Measurements from ENCODE around the gene TRHDE.
"Not testable (repeated sequence)": the region's sequence is repeated elsewhere in the genome, so short reads cannot be mapped to it uniquely, and the experiment has no call there.

Gene TRHDE

GRCh38 chr12:72453066-72453465 lies 180.9 kb downstream of the TRHDE start:
- DNase-seq: no peak

GRCh38 chr12:72453550-72453949 lies 181.4 kb downstream of the TRHDE start:
- no peak for DNase-seq

- DNase-seq: no peak
Observed at GRCh38 chr12:72464471-72464870, 192.3 kb downstream of the TRHDE start.

- DNase-seq: no peak
Observed at GRCh38 chr12:72465155-72465554, 193.0 kb downstream of the TRHDE start.

- no peak for DNase-seq
Observed at GRCh38 chr12:72465940-72466630, 193.9 kb downstream of the TRHDE start.

GRCh38 chr12:72467985-72468384 lies 195.8 kb downstream of the TRHDE start:
- no peak for DNase-seq

- no peak for DNase-seq
Observed at GRCh38 chr12:72468505-72468904, 196.3 kb downstream of the TRHDE start.

- no peak for DNase-seq
Observed at GRCh38 chr12:72471806-72472205, 199.6 kb downstream of the TRHDE start.

GRCh38 chr12:72472350-72472749 lies 200.2 kb downstream of the TRHDE start:
- no peak for DNase-seq

- DNase-seq: no peak
Observed at GRCh38 chr12:72476301-72476700, 204.1 kb downstream of the TRHDE start.

- DNase-seq: no peak
Observed at GRCh38 chr12:72485017-72485701, 213.0 kb downstream of the TRHDE start.

- DNase-seq: no peak
Observed at GRCh38 chr12:72491426-72491825, 219.3 kb downstream of the TRHDE start.

GRCh38 chr12:72493407-72493806 lies 221.2 kb downstream of the TRHDE start:
- no peak for DNase-seq

- DNase-seq: no peak
Observed at GRCh38 chr12:72498354-72498753, 226.2 kb downstream of the TRHDE start.

- DNase-seq: no peak
Observed at GRCh38 chr12:72499244-72499643, 227.1 kb downstream of the TRHDE start.

GRCh38 chr12:72502546-72502945 lies 230.4 kb downstream of the TRHDE start:
- no peak for DNase-seq

GRCh38 chr12:72505227-72505626 lies 233.1 kb downstream of the TRHDE start:
- no peak for DNase-seq

GRCh38 chr12:72509891-72510290 lies 237.7 kb downstream of the TRHDE start:
- DNase-seq: no peak

- DNase-seq: no peak
Observed at GRCh38 chr12:72510772-72511171, 238.6 kb downstream of the TRHDE start.

- DNase-seq: no peak
Observed at GRCh38 chr12:72511498-72511897, 239.3 kb downstream of the TRHDE start.

- no peak for DNase-seq
Observed at GRCh38 chr12:72511906-72512305, 239.7 kb downstream of the TRHDE start.

GRCh38 chr12:72520044-72520678 lies 248.0 kb downstream of the TRHDE start:
- not testable (repeated sequence) for DNase-seq

- no peak for DNase-seq
Observed at GRCh38 chr12:72521326-72521725, 249.2 kb downstream of the TRHDE start.

GRCh38 chr12:72522411-72522810 lies 250.2 kb downstream of the TRHDE start:
- DNase-seq: no peak
